GM12878 (cell line): ENCODE measurements around the gene CD58. TPM values are rescaled to one million over a fixed set of nuclear protein-coding genes. Genes with fewer than 3 reads are reported as not detected.

Source experiments
- ATF2 ChIP-seq: IDR thresholded peaks from 2 replicates; pipeline ENCODE4 v1.6.1; 2012; ENCODE audit warnings: low read length, inconsistent platforms
- FOS ChIP-seq: IDR thresholded peaks from 3 replicates; pipeline ENCODE4 v1.6.1; 2011; ENCODE audit warnings: borderline replicate concordance; ENCODE audit not compliant: insufficient read length; ENCODE audit errors: extremely low read depth
- FOXK2 ChIP-seq: fragments of 450-650 bp; IDR thresholded peaks from 2 replicates; pipeline ENCODE4 v1.6.1; 2017; ENCODE audit warnings: mild to moderate bottlenecking, moderate library complexity
- GATAD2B ChIP-seq: fragments of 450-650 bp; conservative IDR thresholded peaks from 2 replicates; pipeline ENCODE4 v1.6.1; 2017; ENCODE audit warnings: low read depth, mild to moderate bottlenecking, moderate library complexity
- MAX ChIP-seq: IDR thresholded peaks from 2 replicates; pipeline ENCODE4 v1.6.1; 2012; ENCODE audit warnings: low read depth, low read length, improper control_type of control experiment
- MEF2A ChIP-seq: IDR thresholded peaks from 2 replicates; pipeline ENCODE4 v1.6.1; 2011; ENCODE audit warnings: low read depth, mild to moderate bottlenecking, low read length, moderate library complexity; ENCODE audit not compliant: insufficient read depth
- MEF2B ChIP-seq: fragments of 450-650 bp; IDR thresholded peaks from 2 replicates; pipeline ENCODE4 v1.6.1; 2018; ENCODE audit warnings: mild to moderate bottlenecking, moderate library complexity; ENCODE audit not compliant: partially characterized antibody, poor library complexity, severe bottlenecking
- NR2C1 ChIP-seq: fragments of 450-650 bp; IDR thresholded peaks from 2 replicates; pipeline ENCODE4 v1.6.1; 2017; ENCODE audit warnings: antibody characterized with exemption, mild to moderate bottlenecking, moderate library complexity
- POU2F2 ChIP-seq: IDR thresholded peaks from 3 replicates; pipeline ENCODE4 v1.6.1; 2011; ENCODE audit warnings: low read depth, mild to moderate bottlenecking, low read length, borderline replicate concordance
- PRDM15 ChIP-seq: fragments of 450-650 bp; formaldehyde crosslinking; IDR thresholded peaks from 2 replicates; pipeline ENCODE4 v1.4.0; 2020; ENCODE audit warnings: mild to moderate bottlenecking, moderate library complexity
- SP1 ChIP-seq: IDR thresholded peaks from one replicate; pipeline ENCODE4 v1.6.1; 2011; ENCODE audit warnings: low read depth, low read length
- SUPT20H ChIP-seq: IDR thresholded peaks from 2 replicates; pipeline ENCODE4 v1.6.1; 2011; ENCODE audit warnings: low read depth, mild to moderate bottlenecking, low read length, moderate library complexity, borderline replicate concordance; ENCODE audit not compliant: control insufficient read depth
- TCF3 ChIP-seq: IDR thresholded peaks from 2 replicates; pipeline ENCODE4 v1.6.1; 2012; ENCODE audit warnings: low read depth, mild to moderate bottlenecking, low read length, borderline replicate concordance; ENCODE audit not compliant: insufficient read depth
- ZBTB40 ChIP-seq: fragments of 450-650 bp; IDR thresholded peaks from 2 replicates; pipeline ENCODE4 v1.6.1; 2016; ENCODE audit warnings: mild to moderate bottlenecking, moderate library complexity, borderline replicate concordance
- ZNF384 ChIP-seq: IDR thresholded peaks from 2 replicates; pipeline ENCODE4 v1.6.1; 2012; ENCODE audit warnings: low read depth, mild to moderate bottlenecking, low read length, improper control_type of control experiment, borderline replicate concordance
- ZNF622 ChIP-seq: fragments of 450-650 bp; IDR thresholded peaks from 2 replicates; pipeline ENCODE4 v1.6.1; 2017; ENCODE audit warnings: mild to moderate bottlenecking, inconsistent platforms
- polyA plus RNA-seq, 11 experiments: library from polyadenylated mRNA; depleted of rRNA in 4 of 11; unstranded in 6 of 11; stranded (reverse) in 5 of 11; fragments of >200 nt; fragmentation: Nextera tagmentation in 4 of 11; fragmentation: Illumina TruSeq in 1 of 11; extraction: Ambion mirVana in 4 of 11; extraction: Trizol in 1 of 11; gene quantifications; 1 replicate in 1 of 11; 2 replicates in 10 of 11; pipeline versions ENCODE4 v1.2.1 to v1.2.3, GENCODE V29; 2011 to 2016; ENCODE audit warnings: inconsistent platforms in 2 of 11, missing spikeins in 2 of 11, low read depth in 1 of 11
- total RNA-seq, 4 experiments: library from RNA; depleted of rRNA in 3 of 4; stranded (reverse); fragments of >200 nt in 3 of 4; fragmentation: Illumina TruSeq in 1 of 4; extraction: Trizol in 1 of 4; gene quantifications; 2 replicates each; pipeline versions ENCODE4 v1.2.1 to v1.2.3, GENCODE V29; 2013 to 2021

CD58 gene
- total and polyA plus RNA-seq, 10 of the 15 experiments (the other 5 are each of a cell fraction or from before 2014, with no cell fraction given): 70.4 to 252 (median 129) TPM

- TF ChIP-seq ZNF384 (peak; percentile 80), FOS (no peak), PRDM15 (CRISPR knock-in tag) (no peak), NR2C1 (peak; percentile 54), ZNF622 (no peak), TCF3 (peak; percentile 82), MEF2A (peak; percentile 81), FOXK2 (no peak), SP1 (no peak), GATAD2B (peak; percentile 70), MAX (no peak), ZBTB40 (no peak), POU2F2 (peak; percentile 81; the same call in 2 of the 3 replicates), MEF2B (peak; percentile 86), SUPT20H (no peak), ATF2 (peak; percentile 93)
Observed at GRCh38 chr1:116558140-116558549, 12.7 kb downstream of the CD58 start (continued).
